Kidney (tissue), 14 donors: ENCODE measurements around the gene RCBTB2. TPM values are rescaled to one million over a fixed set of nuclear protein-coding genes. Genes with fewer than 3 reads are reported as not detected.

Source experiments
- DNase-seq, 5 donors: peaks; one replicate each; pipeline ENCODE4 v3.0.0-alpha.2; 2013 to 2020
- FAIRE-seq: peaks from 2 replicates; lab custom pipeline; 2012; peaks lifted over from hg19 to GRCh38; lab: Jason Lieb, UNC
- H3K27ac ChIP-seq, 2 donors: one replicate each; pipeline ENCODE4 v1.7.0; 2013; ENCODE audit warnings: low read depth in 2 of 2, low read length in 2 of 2, inconsistent platforms in 1 of 2
- H3K27me3 ChIP-seq: one replicate; pipeline ENCODE4 v1.7.1; 2013; ENCODE audit warnings: low read length, inconsistent platforms; ENCODE audit not compliant: control insufficient read depth, insufficient read depth
- H3K36me3 ChIP-seq, 3 donors: one replicate each; pipeline versions ENCODE4 v1.7.0 to v1.7.1; 2013; ENCODE audit warnings: low read length in 3 of 3, control low read depth in 1 of 3, inconsistent platforms in 1 of 3; ENCODE audit not compliant: insufficient read depth in 3 of 3, control insufficient read depth in 2 of 3
- H3K4me1 ChIP-seq, 3 donors: one replicate each; pipeline versions ENCODE4 v1.7.0 to v1.7.1; 2013; ENCODE audit warnings: low read length in 3 of 3, inconsistent platforms in 1 of 3, low read depth in 1 of 3; ENCODE audit not compliant: control insufficient read depth in 2 of 3, insufficient read depth in 2 of 3
- H3K4me3 ChIP-seq, 3 donors: one replicate each; pipeline versions ENCODE4 v1.7.0 to v1.8.1; 2013; ENCODE audit warnings: low read length in 3 of 3, control low read depth in 1 of 3, inconsistent platforms in 1 of 3
- H3K9ac ChIP-seq, 3 donors: one replicate each; pipeline versions ENCODE4 v1.7.0 to v1.7.1; 2013; ENCODE audit warnings: low read length in 3 of 3, control low read depth in 1 of 3, inconsistent platforms in 1 of 3
- H3K9me3 ChIP-seq, 3 donors: one replicate each; pipeline versions ENCODE4 v1.7.0 to v1.7.1; 2013; ENCODE audit warnings: low read length in 3 of 3, control low read depth in 1 of 3, inconsistent platforms in 1 of 3; ENCODE audit not compliant: control insufficient read depth in 2 of 3, insufficient read depth in 1 of 3
- CTCF ChIP-seq: IDR thresholded peaks from 3 replicates; pipeline ENCODE4 v1.5.1; 2012; ENCODE audit warnings: mild to moderate bottlenecking, moderate library complexity, borderline replicate concordance; ENCODE audit not compliant: insufficient read depth; ENCODE audit errors: extremely low read depth
- intact Hi-C: fragments of 100-400 bp; cut with DNase I; formaldehyde crosslinking; loops from one replicate; pipeline ENCODE4 v1.11.1; 2022
- polyA plus RNA-seq: library from polyadenylated mRNA; stranded (reverse); fragments of 350-450 nt; fragmentation: Illumina TruSeq; extraction: RNeasy Lipid Tissue Mini Kit (QIAGEN cat#74804); gene quantifications from one replicate; pipeline ENCODE4 v1.2.3, GENCODE V29; 2014; ENCODE audit warnings: low read depth, low replicate concordance; ENCODE audit not compliant: insufficient read depth
- total RNA-seq: library from RNA; stranded (reverse); fragmentation: NEBNext Ultra II Directional; extraction: Animal tissue kit (Norgen Biotek cat#: 25700); gene quantifications from one replicate; pipeline ENCODE4 v1.2.1, GENCODE V29; 2021
- donor health status: control.
- donor health status: control.
- donor health status: control.
- donor health status: control.
- donor health status: control.
- donor health status: DM: yes; HTN: yes; CAD: no.
- donor health status: Normal renal cell carcinoma (clear cell type).

The RCBTB2 gene
- total and polyA plus RNA-seq, 2 donors from 2014 or later: 17.0 to 19.6 TPM

DNA sequence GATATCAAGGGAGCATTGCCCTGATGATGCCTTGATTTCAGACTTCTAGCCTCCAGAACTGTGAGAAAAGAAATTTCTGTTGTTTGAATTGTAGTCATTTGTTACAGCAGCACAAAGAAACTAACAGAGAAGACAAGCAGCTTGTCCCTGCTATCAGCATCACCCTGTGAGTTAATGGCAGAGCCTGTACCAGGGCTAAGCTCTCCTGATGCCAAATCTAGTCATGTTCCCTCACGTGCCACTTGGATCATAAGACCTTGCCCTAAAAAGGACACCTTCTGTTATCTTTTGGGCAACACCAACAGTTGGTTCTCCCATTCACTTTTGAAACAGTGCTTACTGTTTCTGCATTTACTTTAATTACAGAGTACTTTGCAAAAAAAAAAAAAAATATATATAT is 14.8 kb downstream of the RCBTB2 start:
- Histone ChIP-seq H3K9me3 (no peaks in the 10 kb centered on the region), H3K36me3 (peaks cover 0 to 3% (median 2%) of the 10 kb centered on the region in 3 donors), H3K4me3 (no peak overlapping the region), H3K27me3 (no peaks in the 10 kb centered on the region), H3K9ac (no peak overlapping the region), H3K4me1 (no peaks in the 10 kb centered on the region), H3K27ac (no peak overlapping the region)
- TF ChIP-seq CTCF: no peak
- FAIRE-seq (no peak), DNase-seq (no peak)
- intact Hi-C loops: no loop called here

GRCh38 chr13:48515732-48516131 is 17.1 kb downstream of the RCBTB2 start:
- no peak for TF ChIP-seq CTCF
- Histone ChIP-seq H3K36me3 (peaks cover 0 to 10% (median 0%) of the 10 kb centered on the region in 3 donors), H3K4me1 (peaks cover 0 to 3% (median 0%) of the 10 kb centered on the region in 3 donors), H3K4me3 (no peak overlapping the region), H3K27ac (no peak overlapping the region), H3K9me3 (no peaks in the 10 kb centered on the region), H3K27me3 (no peaks in the 10 kb centered on the region), H3K9ac (no peak overlapping the region)
- no peak for DNase-seq
- intact Hi-C loops: no loop called here
- no peak for FAIRE-seq

DNA sequence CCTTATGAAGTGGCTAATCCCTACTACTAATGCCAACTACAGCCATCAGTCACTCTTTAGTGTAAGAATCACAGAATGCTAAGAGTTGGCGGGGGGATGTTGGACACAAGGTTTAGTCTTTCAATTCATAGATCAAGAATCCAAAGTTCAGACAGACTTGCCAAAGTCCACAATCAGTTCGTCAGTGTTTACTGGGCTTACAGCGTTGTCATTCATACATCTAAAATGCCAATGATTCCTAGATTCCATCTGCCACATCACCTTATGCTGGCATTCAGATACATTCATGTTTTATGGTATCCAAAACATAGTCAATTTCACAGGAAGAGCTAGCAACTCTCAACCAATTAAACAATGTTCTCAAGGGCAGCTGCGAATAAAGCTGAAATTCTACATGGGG is 18.1 kb downstream of the RCBTB2 start:
- no peak for TF ChIP-seq CTCF
- Histone ChIP-seq H3K27ac (no peak overlapping the region), H3K36me3 (peaks cover 0 to 10% (median 0%) of the 10 kb centered on the region in 3 donors), H3K9me3 (no peaks in the 10 kb centered on the region), H3K4me1 (peaks cover 0 to 3% (median 0%) of the 10 kb centered on the region in 3 donors), H3K9ac (no peak overlapping the region), H3K4me3 (no peak overlapping the region), H3K27me3 (no peaks in the 10 kb centered on the region)
- intact Hi-C loops: no loop called here
- DNase-seq (no peak), FAIRE-seq (no peak)

DNA sequence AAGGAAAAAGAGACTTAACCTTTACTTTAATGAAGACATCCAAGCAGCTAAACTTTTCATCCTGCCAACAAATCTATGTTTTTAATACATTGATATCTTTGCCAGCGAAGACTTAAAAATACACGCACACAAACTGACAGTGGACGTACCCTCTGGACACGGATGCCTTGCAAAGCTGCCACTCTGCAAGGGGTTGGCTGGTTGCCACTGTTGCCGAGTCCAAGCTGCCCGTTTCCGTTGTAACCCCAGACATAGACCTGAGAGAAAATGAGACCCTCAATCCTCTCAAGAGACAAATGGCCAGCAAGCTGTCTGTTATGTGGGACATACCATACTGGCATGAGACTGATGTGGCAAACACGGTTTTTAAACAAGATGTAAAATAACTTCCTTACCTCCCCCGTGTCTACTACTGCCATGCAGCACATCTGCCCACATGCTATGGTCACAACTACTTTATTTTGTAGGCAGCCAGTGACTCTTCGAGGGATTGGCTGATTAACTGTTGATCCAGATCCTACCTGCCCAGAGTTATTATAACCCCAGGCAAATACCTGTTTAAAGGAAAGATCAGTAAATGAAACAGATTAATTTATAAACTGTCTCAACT is 21.2 kb downstream of the RCBTB2 start:
- Histone ChIP-seq H3K36me3 (peaks cover 0 to 7% (median 0%) of the 10 kb centered on the region in 3 donors), H3K4me1 (peaks cover 0 to 3% (median 0%) of the 10 kb centered on the region in 3 donors), H3K9ac (peak overlapping the region in 1 of 3 donors; percentile 4), H3K27me3 (no peaks in the 10 kb centered on the region), H3K27ac (no peak overlapping the region), H3K9me3 (no peaks in the 10 kb centered on the region), H3K4me3 (peak overlapping the region in 1 of 3 donors; percentile 35)
- DNase-seq (no peak), FAIRE-seq (no peak)
- no peak for TF ChIP-seq CTCF
- intact Hi-C loops: no loop called here
